Parathyroid adenoma (tissue), 2 donors: ENCODE results near the gene ID1.

Experiments used
- H2AFZ ChIP-seq: fragments of 300-600 bp; sonication (generic); one replicate; pipeline ENCODE4 v1.7.0; 2017; ENCODE audit warnings: antibody characterized with exemption, mild to moderate bottlenecking
- H3K27ac ChIP-seq: fragments of 300-600 bp; sonication (generic); one replicate; pipeline ENCODE4 v1.7.0; 2017
- H3K27me3 ChIP-seq: fragments of 300-600 bp; sonication (generic); one replicate; pipeline ENCODE4 v1.7.0; 2017; ENCODE audit warnings: low read length; ENCODE audit not compliant: control insufficient read depth, insufficient read depth
- H3K36me3 ChIP-seq: fragments of 300-600 bp; sonication (generic); one replicate; pipeline ENCODE4 v1.7.0; 2017; ENCODE audit warnings: low read length; ENCODE audit not compliant: control insufficient read depth, insufficient read depth
- H3K4me1 ChIP-seq: fragments of 300-600 bp; sonication (generic); one replicate; pipeline ENCODE4 v1.7.0; 2017; ENCODE audit warnings: control low read depth
- H3K4me2 ChIP-seq: fragments of 300-600 bp; sonication (generic); one replicate; pipeline ENCODE4 v1.7.0; 2017; ENCODE audit warnings: low read length
- H3K4me3 ChIP-seq: fragments of 300-600 bp; sonication (generic); one replicate; pipeline ENCODE4 v1.7.0; 2017; ENCODE audit warnings: low read depth, low read length
- H3K79me2 ChIP-seq: fragments of 300-600 bp; sonication (generic); one replicate; pipeline ENCODE4 v1.7.0; 2017; ENCODE audit warnings: control low read depth
- H3K9ac ChIP-seq: fragments of 300-600 bp; sonication (generic); one replicate; pipeline ENCODE4 v1.7.0; 2017; ENCODE audit warnings: mild to moderate bottlenecking
- H3K9me3 ChIP-seq: fragments of 300-600 bp; sonication (generic); one replicate; pipeline ENCODE4 v1.7.0; 2017; ENCODE audit warnings: low read length; ENCODE audit not compliant: control insufficient read depth
- TF ChIP-seq, protein P1 (sequence below): fragments of 300-600 bp; sonication (generic); IDR thresholded peaks from one replicate; pipeline ENCODE4 v1.7.0; 2017; ENCODE audit warnings: antibody characterized with exemption, mild to moderate bottlenecking
- donor health status: primary hyperparathyroidism.

Gene ID1

DNA sequence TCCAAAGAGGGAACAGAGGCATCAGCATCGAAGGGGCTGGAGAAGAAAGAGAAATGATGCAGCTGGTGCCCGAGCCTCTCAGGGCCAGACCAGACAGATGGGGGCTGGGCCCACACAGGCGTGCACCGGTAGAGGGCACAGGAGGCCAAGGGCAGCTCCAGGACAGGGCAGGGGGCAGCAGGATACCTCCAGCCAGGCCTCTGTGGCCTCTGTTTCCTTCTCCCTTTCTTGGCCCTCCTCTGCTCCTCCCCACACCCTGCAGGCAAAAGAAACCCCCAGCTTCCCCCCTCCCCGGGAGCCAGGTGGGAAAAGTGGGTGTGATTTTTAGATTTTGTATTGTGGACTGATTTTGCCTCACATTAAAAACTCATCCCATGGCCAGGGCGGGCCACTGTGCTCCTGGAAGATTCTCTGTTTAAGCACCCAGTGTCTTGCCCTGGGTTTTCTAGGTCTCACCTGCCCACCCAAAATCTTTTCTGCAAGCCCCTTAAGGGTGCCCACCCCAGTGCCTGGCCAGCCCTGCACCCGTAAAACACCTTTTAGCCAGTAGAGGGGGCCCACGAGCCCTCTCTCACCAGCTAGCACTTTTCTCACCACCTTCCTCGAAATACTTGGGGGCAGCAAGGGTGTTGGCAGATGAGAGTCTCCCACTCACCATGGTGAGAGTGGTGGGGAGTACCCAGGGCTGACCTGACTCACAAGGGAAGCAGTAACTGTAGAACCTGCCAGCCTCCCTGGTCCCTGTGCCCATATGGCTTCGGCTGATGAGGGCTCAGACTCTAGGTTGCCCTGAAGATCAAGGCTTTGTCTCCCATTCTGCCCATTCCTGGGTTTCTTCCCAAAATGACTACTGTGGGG is 35.7 kb upstream of the ID1 start:
- no peak overlapping the region for H3K4me3 ChIP-seq
- no peak overlapping the region for H2AFZ ChIP-seq
- no peaks in the 10 kb centered on the region for H3K36me3 ChIP-seq
- no peaks in the 10 kb centered on the region for H3K9me3 ChIP-seq
- no peaks in the 10 kb centered on the region for H3K27me3 ChIP-seq
- TF ChIP-seq, protein P1, sequence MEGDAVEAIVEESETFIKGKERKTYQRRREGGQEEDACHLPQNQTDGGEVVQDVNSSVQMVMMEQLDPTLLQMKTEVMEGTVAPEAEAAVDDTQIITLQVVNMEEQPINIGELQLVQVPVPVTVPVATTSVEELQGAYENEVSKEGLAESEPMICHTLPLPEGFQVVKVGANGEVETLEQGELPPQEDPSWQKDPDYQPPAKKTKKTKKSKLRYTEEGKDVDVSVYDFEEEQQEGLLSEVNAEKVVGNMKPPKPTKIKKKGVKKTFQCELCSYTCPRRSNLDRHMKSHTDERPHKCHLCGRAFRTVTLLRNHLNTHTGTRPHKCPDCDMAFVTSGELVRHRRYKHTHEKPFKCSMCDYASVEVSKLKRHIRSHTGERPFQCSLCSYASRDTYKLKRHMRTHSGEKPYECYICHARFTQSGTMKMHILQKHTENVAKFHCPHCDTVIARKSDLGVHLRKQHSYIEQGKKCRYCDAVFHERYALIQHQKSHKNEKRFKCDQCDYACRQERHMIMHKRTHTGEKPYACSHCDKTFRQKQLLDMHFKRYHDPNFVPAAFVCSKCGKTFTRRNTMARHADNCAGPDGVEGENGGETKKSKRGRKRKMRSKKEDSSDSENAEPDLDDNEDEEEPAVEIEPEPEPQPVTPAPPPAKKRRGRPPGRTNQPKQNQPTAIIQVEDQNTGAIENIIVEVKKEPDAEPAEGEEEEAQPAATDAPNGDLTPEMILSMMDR: peak; percentile 91
- H3K4me1 ChIP-seq: peaks cover 6% of the 10 kb centered on the region
- H3K27ac ChIP-seq: peak overlapping the region; percentile 40
- H3K9ac ChIP-seq: no peak overlapping the region
- no peak overlapping the region for H3K4me2 ChIP-seq
- H3K79me2 ChIP-seq: no peaks in the 10 kb centered on the region

DNA sequence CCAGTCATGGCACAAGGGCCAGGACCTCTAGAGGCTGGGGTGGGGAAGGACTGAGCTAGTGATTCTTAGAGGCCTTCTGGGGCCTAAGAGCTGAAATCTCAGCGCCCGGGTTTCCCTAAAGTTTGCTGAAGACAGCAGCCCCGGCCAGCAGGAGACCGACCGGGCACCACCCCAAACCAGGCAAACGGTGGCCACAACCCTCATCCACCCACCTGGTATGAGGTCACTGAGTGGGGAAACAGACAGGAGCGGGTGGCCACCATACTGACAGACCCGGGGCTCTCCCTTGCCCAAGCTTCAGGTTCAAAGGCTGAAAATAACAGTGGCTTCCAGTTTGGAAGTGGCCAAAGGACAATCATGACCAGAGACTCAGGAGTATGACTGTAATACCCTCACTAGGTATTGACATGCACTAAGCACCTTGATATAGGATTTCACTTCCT is 35.0 kb upstream of the ID1 start:
- peaks cover 6% of the 10 kb centered on the region for H3K4me1 ChIP-seq
- H3K4me3 ChIP-seq: no peak overlapping the region
- H3K27ac ChIP-seq: peak overlapping the region; percentile 40
- no peaks in the 10 kb centered on the region for H3K27me3 ChIP-seq
- no peaks in the 10 kb centered on the region for H3K36me3 ChIP-seq
- TF ChIP-seq, protein P1: no peak
- H3K79me2 ChIP-seq: no peaks in the 10 kb centered on the region
- H3K4me2 ChIP-seq: no peak overlapping the region
- H2AFZ ChIP-seq: no peak overlapping the region
- H3K9ac ChIP-seq: no peak overlapping the region
- no peaks in the 10 kb centered on the region for H3K9me3 ChIP-seq

DNA sequence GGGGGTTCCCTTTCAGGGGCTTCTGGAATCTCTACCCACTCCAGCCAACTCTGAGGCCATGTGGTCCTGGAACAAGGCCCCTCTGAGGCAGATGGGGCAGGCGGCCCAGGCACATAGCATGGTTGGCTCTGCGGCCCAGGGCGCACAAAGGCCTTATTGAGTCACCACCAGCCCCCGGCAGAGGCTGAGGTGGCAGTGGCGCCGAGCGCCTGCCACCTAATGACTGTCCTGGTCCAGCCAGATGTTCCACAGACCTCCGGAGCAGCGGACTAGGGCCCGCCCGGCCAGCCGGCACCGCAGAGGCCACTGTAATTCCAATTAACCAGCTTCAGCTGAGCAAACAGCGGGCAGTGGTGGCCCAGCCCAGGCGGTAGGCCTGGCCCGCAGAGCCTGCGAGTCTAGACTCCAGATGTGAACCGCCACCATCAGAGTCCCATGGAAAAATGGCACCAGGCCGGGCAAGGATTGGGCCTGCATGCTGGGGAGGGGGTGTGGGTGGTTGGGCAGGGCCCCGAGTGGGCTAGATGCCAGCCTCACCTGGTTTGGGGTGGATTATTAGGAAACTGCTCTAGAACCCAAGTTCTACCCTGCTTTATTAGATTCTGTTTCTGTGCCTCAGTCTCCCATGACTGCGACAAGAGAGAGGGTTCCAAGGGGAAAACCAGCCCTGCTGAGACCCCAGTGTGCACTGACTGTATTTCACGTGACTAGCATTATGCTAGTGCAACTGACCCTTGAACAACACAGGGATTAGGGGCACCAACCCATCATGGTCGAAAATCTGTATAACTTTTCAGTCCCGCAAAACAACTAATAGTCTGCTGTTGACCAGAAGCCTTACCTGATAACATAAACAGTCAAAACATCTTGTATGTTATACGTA is 34.1 kb upstream of the ID1 start:
- H3K4me3 ChIP-seq: no peak overlapping the region
- TF ChIP-seq, protein P1: no peak
- H3K9ac ChIP-seq: no peak overlapping the region
- no peak overlapping the region for H2AFZ ChIP-seq
- H3K9me3 ChIP-seq: no peaks in the 10 kb centered on the region
- H3K4me1 ChIP-seq: peaks cover 6% of the 10 kb centered on the region
- H3K27me3 ChIP-seq: no peaks in the 10 kb centered on the region
- no peaks in the 10 kb centered on the region for H3K79me2 ChIP-seq
- H3K27ac ChIP-seq: no peak overlapping the region
- no peak overlapping the region for H3K4me2 ChIP-seq
- no peaks in the 10 kb centered on the region for H3K36me3 ChIP-seq

DNA sequence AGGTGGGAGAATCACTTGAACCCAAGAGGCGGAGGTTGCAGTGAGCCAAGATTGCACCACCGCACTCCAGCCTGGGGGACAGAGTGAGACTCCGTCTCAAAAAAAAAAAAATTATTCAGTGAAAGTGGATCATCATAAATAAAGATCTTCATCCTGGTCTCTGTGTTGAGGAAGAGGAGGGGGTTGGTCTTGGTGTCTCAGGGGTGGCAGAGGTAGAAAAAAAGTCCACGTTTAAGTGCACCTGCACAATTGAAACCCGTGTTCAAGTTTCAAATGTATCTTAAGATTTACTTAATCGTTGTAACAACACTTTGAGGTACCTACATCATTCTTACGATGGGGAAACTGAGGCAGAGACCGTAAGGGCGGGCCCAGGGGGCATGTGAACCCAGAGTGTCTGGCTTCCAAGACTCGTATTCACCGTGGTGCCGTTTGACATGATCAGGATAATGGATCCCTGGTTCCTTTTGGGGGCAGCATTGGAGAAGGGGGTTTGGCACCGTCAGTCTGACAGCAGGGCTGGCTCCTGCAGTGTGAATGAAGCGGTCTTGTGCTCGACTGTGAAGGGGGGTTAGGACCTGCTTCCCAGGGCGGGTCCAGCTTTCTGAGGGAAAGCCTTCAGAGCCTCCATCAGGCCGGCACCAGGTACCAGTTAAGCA is 32.9 kb upstream of the ID1 start:
- TF ChIP-seq, protein P1: no peak
- Histone ChIP-seq H2AFZ (peak overlapping the region; percentile 91), H3K9ac (peak overlapping the region; percentile 37), H3K36me3 (no peaks in the 10 kb centered on the region), H3K4me2 (peak overlapping the region; percentile 68), H3K27ac (peak overlapping the region; percentile 87), H3K4me1 (peaks cover 6% of the 10 kb centered on the region), H3K79me2 (no peaks in the 10 kb centered on the region), H3K4me3 (peak overlapping the region; percentile 31), H3K27me3 (no peaks in the 10 kb centered on the region), H3K9me3 (no peaks in the 10 kb centered on the region)
